Erythroblast (primary cell): ENCODE data around the gene DNPEP.

Experiments used
- GATA1 ChIP-seq: IDR thresholded peaks from 2 replicates; pipeline ENCODE4 v1.6.1; 2011; ENCODE audit warnings: low read depth, mild to moderate bottlenecking, control low read depth, low read length, moderate library complexity
- POLR2A ChIP-seq: IDR thresholded peaks from 2 replicates; pipeline ENCODE4 v1.6.1; 2011; ENCODE audit warnings: mild to moderate bottlenecking, low read length

- no peak for TF ChIP-seq POLR2A
- TF ChIP-seq GATA1, result no peak
Observed at GRCh38 chr2:219402665-219403515, 15.2 kb upstream of the DNPEP start.
